Astrocyte (in vitro differentiated cells and primary cell): ENCODE results near the gene NR5A2. TPM values are rescaled to one million over a fixed set of nuclear protein-coding genes. Genes with fewer than 3 reads are reported as not detected.

Experiments used
- DNase-seq: peaks from one replicate; pipeline ENCODE4 v3.0.0-alpha.2; 2010; ENCODE audit warnings: low read depth
- FAIRE-seq: peaks from 2 replicates; lab custom pipeline; 2011; peaks lifted over from hg19 to GRCh38; lab: Jason Lieb, UNC
- H2AFZ ChIP-seq: 2 replicates; pipeline ENCODE4 v1.6.0; 2012; ENCODE audit warnings: low read depth, low read length, inconsistent platforms
- H3K27ac ChIP-seq: 2 replicates; pipeline ENCODE4 v1.5.1; 2011; ENCODE audit warnings: low read depth, low read length, inconsistent platforms
- H3K27me3 ChIP-seq: 2 replicates; pipeline ENCODE4 v1.6.0; 2011; ENCODE audit warnings: low read length, inconsistent platforms; ENCODE audit not compliant: insufficient read depth
- H3K36me3 ChIP-seq: 2 replicates; pipeline ENCODE4 v1.5.1; 2011; ENCODE audit warnings: low read length, inconsistent platforms; ENCODE audit not compliant: insufficient read depth
- H3K4me1 ChIP-seq: 2 replicates; pipeline ENCODE4 v1.5.1; 2011; ENCODE audit warnings: low read length, inconsistent platforms; ENCODE audit not compliant: insufficient read depth
- H3K4me2 ChIP-seq: 2 replicates; pipeline ENCODE4 v1.6.0; 2012; ENCODE audit warnings: low read length, inconsistent platforms
- H3K4me3 ChIP-seq: 2 replicates; pipeline ENCODE4 v1.5.1; 2011; ENCODE audit warnings: low read depth, mild to moderate bottlenecking, low read length, inconsistent platforms; ENCODE audit not compliant: insufficient read depth
- H3K79me2 ChIP-seq: 2 replicates; pipeline ENCODE4 v1.6.0; 2012; ENCODE audit warnings: mild to moderate bottlenecking, low read length, inconsistent platforms; ENCODE audit not compliant: insufficient read depth
- H3K9ac ChIP-seq: 2 replicates; pipeline ENCODE4 v1.6.0; 2012; ENCODE audit warnings: mild to moderate bottlenecking, low read length, inconsistent platforms
- H3K9me3 ChIP-seq: 2 replicates; pipeline ENCODE4 v1.5.1; 2012; ENCODE audit warnings: low read depth, mild to moderate bottlenecking, low read length, inconsistent platforms; ENCODE audit not compliant: insufficient read depth
- H4K20me1 ChIP-seq: 2 replicates; pipeline ENCODE4 v1.6.0; 2012; ENCODE audit warnings: low read length, inconsistent platforms; ENCODE audit not compliant: insufficient read depth
- H3K27ac Mint-ChIP-seq: one replicate; pipeline ENCODE4 v1.8.0; 2021; ENCODE audit warnings: mild to moderate bottlenecking, mixed read lengths; ENCODE audit not compliant: unreplicated experiment
- H3K27me3 Mint-ChIP-seq: one replicate; pipeline ENCODE4 v1.8.0; 2021; ENCODE audit warnings: low read depth, mixed read lengths; ENCODE audit not compliant: unreplicated experiment
- H3K36me3 Mint-ChIP-seq: one replicate; pipeline ENCODE4 v1.8.0; 2021; ENCODE audit warnings: low read depth, mixed read lengths; ENCODE audit not compliant: unreplicated experiment
- H3K4me1 Mint-ChIP-seq: one replicate; pipeline ENCODE4 v1.8.0; 2021; ENCODE audit warnings: low read depth, mixed read lengths; ENCODE audit not compliant: unreplicated experiment
- H3K4me3 Mint-ChIP-seq: one replicate; pipeline ENCODE4 v1.8.0; 2021; ENCODE audit warnings: mild to moderate bottlenecking, moderate library complexity, mixed read lengths; ENCODE audit not compliant: unreplicated experiment
- H3K9me3 Mint-ChIP-seq: one replicate; pipeline ENCODE4 v1.8.0; 2021; ENCODE audit warnings: mild to moderate bottlenecking, mixed read lengths; ENCODE audit not compliant: unreplicated experiment
- EZH2 ChIP-seq: IDR thresholded peaks from 2 replicates; pipeline ENCODE4 v1.6.1; 2012; ENCODE audit warnings: mild to moderate bottlenecking, low read length, inconsistent platforms; ENCODE audit not compliant: insufficient read depth
- total RNA-seq: library from RNA; stranded (reverse); gene quantifications from 2 replicates; pipeline ENCODE4 v1.2.1, GENCODE V29; 2021
- TF ChIP-seq, protein P1 (sequence below): IDR thresholded peaks from 2 replicates; pipeline ENCODE4 v1.5.1; 2011; ENCODE audit warnings: low read depth, mild to moderate bottlenecking, inconsistent platforms, low read length, moderate library complexity; ENCODE audit not compliant: insufficient read depth

Gene NR5A2
- total RNA-seq, 1 donor from 2014 or later, result 0.39 TPM

DNA sequence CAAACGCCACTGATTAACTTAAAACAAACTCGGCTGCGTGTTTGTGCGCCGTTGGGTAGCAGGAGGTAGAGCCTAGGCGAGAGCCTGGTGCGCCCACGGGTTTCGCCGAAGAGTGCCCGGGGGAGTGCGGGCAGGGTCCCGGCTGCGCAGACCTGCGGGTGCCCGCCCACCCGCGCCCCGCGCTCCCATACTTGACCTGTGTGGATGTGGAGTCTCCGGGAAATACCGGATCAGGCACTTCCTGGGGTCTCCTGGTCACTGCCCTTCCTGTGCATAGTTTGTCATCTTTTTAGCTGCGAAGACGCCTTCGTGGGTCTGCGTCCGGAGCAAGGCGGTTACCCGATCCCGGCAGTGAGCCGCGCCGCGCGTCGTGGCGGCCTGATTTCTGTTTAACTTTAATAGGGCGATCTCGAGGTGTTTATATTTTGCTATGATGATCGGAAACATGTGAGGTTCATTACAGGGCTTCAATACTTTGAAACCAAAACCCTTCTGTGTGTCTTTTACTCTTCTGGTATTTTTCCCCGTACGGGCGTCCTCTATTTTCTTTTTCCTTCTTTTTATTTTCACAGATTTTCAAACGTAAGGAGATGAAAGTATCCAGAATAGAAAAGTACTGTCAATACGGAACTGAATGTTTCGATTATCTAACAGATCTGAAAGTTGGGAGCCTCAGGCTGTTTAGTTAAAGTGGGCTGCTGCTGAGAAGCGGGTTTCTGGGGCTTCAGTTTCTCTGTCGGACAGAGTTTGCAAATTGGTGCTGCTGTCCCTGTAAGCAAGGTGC is 15.2 kb downstream of the NR5A2 start:
- Mint-ChIP-seq H3K27me3 (peaks cover 47% of the 10 kb centered on the region), H3K36me3 (no peaks in the 10 kb centered on the region), H3K27ac (peak overlapping the region; percentile 24), H3K4me3 (peak overlapping the region; percentile 90), H3K4me1 (peaks cover 3% of the 10 kb centered on the region), H3K9me3 (no peaks in the 10 kb centered on the region)
- H3K4me2 ChIP-seq, result peak overlapping the region; percentile 79
- H4K20me1 ChIP-seq, result peaks cover 9% of the 10 kb centered on the region
- peak; percentile 91 for TF ChIP-seq EZH2
- TF ChIP-seq, protein P1, sequence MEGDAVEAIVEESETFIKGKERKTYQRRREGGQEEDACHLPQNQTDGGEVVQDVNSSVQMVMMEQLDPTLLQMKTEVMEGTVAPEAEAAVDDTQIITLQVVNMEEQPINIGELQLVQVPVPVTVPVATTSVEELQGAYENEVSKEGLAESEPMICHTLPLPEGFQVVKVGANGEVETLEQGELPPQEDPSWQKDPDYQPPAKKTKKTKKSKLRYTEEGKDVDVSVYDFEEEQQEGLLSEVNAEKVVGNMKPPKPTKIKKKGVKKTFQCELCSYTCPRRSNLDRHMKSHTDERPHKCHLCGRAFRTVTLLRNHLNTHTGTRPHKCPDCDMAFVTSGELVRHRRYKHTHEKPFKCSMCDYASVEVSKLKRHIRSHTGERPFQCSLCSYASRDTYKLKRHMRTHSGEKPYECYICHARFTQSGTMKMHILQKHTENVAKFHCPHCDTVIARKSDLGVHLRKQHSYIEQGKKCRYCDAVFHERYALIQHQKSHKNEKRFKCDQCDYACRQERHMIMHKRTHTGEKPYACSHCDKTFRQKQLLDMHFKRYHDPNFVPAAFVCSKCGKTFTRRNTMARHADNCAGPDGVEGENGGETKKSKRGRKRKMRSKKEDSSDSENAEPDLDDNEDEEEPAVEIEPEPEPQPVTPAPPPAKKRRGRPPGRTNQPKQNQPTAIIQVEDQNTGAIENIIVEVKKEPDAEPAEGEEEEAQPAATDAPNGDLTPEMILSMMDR, result no peak
- H3K4me3 ChIP-seq, result peak overlapping the region; percentile 25
- H3K27me3 ChIP-seq, result peaks cover 87% of the 10 kb centered on the region
- no peak overlapping the region for H3K27ac ChIP-seq
- H3K9me3 ChIP-seq, result no peaks in the 10 kb centered on the region
- no peaks in the 10 kb centered on the region for H3K36me3 ChIP-seq
- FAIRE-seq (no peak), DNase-seq (no peak)
- H3K79me2 ChIP-seq, result no peaks in the 10 kb centered on the region
- H2AFZ ChIP-seq, result peak overlapping the region; percentile 24
- no peak overlapping the region for H3K9ac ChIP-seq
- peaks cover 8% of the 10 kb centered on the region for H3K4me1 ChIP-seq

DNA sequence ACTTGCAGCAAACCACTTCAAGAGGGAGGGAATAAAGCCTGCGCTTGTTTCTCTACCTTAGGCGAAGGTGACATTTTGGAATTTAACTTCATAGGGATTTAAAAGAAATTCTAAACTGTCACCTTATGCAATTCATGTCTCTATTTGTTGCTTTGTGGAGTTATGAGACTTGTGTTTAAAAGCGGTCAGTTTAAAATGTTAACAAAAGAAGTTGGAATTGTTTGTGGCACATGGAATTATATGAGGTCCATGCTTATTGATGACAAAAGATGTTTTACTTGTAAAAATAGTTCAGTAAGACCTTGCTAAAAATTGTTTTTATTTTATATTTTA is 15.8 kb downstream of the NR5A2 start:
- Histone ChIP-seq H3K27me3 (peaks cover 82% of the 10 kb centered on the region), H2AFZ (no peak overlapping the region), H3K9me3 (no peaks in the 10 kb centered on the region), H3K4me3 (no peak overlapping the region), H3K9ac (no peak overlapping the region), H3K36me3 (no peaks in the 10 kb centered on the region), H3K79me2 (no peaks in the 10 kb centered on the region), H3K4me1 (peaks cover 8% of the 10 kb centered on the region), H3K27ac (no peak overlapping the region), H4K20me1 (peaks cover 9% of the 10 kb centered on the region), H3K4me2 (peak overlapping the region; percentile 79)
- Mint-ChIP-seq H3K4me1 (peaks cover 3% of the 10 kb centered on the region), H3K27ac (no peak overlapping the region), H3K27me3 (peaks cover 51% of the 10 kb centered on the region), H3K4me3 (peak overlapping the region; percentile 90), H3K9me3 (no peaks in the 10 kb centered on the region), H3K36me3 (no peaks in the 10 kb centered on the region)
- TF ChIP-seq, protein P1, result no peak
- TF ChIP-seq EZH2, result no peak
- DNase-seq, result no peak
- no peak for FAIRE-seq

DNA sequence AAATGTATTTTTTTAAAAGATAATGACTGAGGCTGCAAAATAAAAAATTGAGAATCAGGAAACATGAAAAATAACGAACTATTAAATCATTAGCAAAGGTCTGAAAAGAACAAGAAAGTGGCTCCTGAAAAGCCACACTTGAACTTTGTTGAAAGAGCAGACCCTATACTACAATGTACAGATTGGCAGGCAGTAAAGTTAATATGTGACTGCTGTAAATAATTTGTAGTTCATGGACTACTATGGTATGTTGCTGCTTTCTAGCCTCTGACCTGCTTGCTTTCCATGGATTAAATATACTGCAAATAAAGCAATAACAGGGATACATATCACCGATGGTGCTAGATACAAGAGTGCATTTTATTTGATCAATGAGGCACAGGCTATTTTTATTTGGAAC is 18.6 kb downstream of the NR5A2 start:
- H4K20me1 ChIP-seq, result peaks cover 3% of the 10 kb centered on the region
- Mint-ChIP-seq H3K9me3 (no peaks in the 10 kb centered on the region), H3K4me3 (no peak overlapping the region), H3K4me1 (peaks cover 3% of the 10 kb centered on the region), H3K36me3 (no peaks in the 10 kb centered on the region), H3K27ac (no peak overlapping the region), H3K27me3 (peaks cover 38% of the 10 kb centered on the region)
- peaks cover 8% of the 10 kb centered on the region for H3K4me1 ChIP-seq
- H3K9me3 ChIP-seq, result no peaks in the 10 kb centered on the region
- FAIRE-seq, result no peak
- no peak for DNase-seq
- no peaks in the 10 kb centered on the region for H3K36me3 ChIP-seq
- no peak overlapping the region for H3K27ac ChIP-seq
- H3K27me3 ChIP-seq, result peaks cover 56% of the 10 kb centered on the region
- no peak overlapping the region for H3K4me3 ChIP-seq
- no peak overlapping the region for H2AFZ ChIP-seq
- no peak overlapping the region for H3K4me2 ChIP-seq
- H3K79me2 ChIP-seq, result no peaks in the 10 kb centered on the region
- no peak overlapping the region for H3K9ac ChIP-seq
- TF ChIP-seq, protein P1, result no peak
- TF ChIP-seq EZH2, result no peak
